HG03060 (cell line): ENCODE measurements around the gene FXYD3.

Experiments
- ATAC-seq: cut with Tn5 transposase; IDR thresholded peaks from one replicate; pipeline ENCODE4 v1.9.1; 2021; ENCODE audit warnings: low read depth, moderate number of reproducible peaks; ENCODE audit not compliant: unreplicated experiment

FXYD3 gene

DNA sequence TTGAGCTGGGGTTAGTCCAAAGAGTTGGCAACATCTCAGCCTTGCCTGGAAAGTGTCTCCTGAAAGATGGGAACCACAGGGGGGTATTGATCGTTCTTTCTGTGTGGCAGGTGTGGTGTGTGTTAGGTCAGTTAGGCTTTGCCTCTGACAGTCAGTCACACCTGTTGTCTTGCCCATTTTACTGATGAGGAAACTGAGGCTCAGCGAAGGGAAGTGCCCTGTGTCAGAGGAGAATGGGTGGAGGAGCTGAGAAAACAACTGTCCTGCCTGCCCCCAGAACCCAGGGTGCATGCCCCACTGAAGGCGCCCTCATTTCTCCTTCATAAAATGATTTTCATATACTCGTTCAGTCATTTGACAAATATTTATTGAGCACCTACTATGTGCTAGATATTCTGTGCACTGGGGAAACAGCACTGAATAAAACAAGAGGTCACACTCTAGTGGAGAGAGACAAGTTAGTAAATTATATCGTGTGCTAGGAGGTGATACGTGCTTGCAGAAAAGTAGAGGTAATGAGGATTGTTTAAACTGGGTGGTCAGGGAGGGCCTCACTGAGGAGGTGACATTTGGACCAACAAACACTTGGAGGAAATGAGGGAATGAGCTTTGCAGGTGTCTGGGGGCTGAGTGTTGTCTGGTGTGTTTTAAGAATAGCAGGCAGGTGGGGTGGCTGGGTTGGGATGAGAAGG is 40.5 kb downstream of the FXYD3 start:
- no peak for ATAC-seq

DNA sequence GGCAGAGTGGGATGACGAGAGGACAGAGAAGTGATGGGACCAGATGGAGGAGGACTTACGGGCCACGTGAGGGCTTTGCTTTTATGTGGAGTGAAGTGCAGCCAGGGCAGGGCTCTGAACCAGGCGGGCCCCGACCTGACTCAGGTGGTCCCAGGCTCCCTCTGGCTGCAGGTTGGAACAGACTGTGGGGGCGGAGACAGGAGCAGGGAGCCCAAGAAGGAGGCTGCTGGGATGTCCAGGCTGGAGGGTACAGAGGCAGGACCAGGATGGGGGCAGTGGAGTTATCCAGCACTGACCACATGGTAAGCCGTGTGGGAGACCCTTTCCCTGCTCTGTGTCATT is 41.0 kb downstream of the FXYD3 start:
- ATAC-seq = no peak

DNA sequence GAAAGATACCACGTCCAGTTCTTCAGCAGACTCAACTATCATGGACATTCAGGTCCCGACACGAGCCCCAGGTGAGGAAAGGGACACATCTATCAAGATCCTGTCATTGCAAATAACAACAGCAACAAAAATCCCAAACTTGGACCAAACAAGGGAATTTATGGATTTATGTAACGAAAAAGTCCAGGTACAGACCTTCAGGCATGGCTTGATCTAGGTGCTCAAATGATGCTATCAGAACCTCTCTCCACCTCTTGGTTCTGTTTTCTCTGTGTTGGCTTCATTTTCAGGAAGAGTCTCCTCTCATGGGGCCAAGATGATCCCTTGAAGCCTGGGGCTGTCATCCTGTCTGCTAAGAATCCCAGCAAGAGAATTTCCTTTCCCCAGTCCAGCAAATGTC is 41.8 kb downstream of the FXYD3 start:
- no peak for ATAC-seq

DNA sequence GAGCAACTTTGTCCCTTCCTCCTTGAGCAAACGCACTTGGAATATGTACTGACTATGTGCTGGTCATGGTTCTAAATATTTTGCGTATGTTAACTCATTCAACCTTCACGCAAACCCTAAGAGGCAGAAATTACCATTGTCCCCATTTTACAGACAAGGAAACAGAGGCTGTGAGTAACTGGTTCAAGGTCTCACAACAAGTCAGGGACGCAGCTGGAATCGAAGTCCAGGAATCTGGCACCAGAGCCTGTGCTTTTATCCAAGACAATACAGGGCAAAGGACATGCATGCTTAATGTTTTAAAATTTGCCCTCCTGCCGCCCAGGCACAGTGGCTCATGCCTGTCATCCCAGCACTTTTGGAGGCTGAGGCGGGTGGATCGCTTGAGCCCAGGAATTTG is 44.0 kb downstream of the FXYD3 start:
- ATAC-seq = no peak

DNA sequence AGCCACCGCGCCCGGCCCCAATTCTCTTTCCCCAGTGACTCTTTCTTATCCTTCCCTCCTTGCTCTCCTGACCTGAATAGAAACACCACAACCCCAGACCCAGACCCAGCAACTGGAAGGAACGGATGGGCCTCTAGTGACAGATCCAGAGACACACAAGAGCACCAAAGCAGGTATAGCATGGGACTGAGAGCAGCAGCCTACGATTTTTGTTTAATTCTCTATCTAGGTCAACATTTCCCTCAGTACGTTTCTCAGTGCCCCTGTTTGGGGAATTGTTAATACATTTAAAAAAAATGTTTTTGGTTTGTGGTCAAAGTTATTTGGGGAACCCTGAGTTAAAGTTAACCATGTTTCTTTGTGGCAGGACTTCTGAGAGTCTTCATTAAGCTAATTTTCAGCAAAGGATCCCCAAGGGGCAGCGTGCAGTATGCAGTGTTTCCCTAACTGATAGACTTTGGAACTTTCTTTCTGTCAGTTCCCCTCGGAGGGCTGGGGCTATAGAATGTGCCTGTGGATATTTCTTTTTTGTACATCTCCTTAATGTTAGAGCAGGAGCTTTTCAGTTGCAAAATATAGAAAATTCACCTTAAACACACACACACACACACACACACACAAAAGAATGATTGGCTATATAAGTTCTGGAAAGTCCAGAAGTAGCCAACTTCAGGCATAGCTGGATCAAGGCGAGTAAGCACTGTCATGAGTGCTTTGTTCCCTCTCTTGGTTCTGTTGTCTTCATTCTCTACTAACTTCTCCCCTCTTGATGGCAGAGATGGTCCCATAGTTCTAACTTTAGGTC is 45.2 kb downstream of the FXYD3 start:
- no peak for ATAC-seq

DNA sequence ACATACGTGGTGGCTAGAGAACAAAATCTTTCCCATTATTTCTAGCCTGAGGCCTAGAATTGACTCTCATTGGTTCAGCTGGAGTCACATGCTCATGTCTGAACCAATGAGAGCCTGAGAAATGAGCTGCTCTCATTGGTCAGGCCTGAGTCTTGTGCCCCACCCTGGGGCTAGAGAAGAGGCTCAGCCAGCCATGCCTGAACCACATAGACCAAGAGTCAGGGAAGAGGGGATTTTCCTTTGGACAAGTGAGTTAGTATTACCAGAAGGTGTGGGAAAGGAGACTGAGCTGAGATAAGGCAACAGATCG is 45.8 kb downstream of the FXYD3 start:
- ATAC-seq = no peak

DNA sequence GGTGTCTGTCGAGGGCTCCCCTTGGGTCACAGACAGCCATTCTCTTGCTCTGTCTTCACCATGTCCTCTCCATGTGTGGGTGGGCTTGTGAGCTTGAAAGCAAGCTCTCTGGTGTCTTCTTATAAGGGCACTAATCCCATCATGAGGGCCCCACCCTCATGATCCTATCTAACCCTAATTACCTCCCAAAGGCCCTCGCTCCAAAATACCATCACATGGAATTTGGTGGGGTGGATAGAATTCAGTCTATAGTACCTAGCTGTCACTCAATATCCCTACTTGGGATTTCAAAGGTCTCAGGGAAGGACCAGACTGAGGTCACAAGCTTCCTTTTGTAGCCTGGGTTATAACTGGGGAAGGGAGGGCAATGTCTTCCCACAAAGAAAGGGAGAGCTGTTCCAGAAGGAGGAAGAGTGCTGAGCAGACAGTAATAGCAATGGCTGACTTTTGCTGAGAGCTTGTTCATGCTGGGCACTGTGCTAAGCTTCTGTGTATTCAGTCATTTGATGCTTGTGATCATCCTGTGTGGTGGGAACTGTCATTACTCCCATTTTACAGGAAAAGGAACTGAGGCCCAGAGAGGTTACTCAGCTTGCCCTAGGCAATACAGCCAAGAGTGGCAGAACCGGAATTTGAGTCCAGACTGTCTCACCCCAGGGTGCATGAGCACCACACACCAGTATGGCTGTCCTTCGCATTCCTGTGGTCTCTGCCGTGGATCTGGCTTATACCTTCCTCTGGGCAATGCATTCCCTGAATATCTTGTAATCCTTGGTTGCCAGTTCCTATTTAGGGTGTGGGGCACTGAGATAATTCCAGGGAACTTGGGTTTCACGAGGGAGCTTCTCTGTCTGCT is 47.1 kb downstream of the FXYD3 start:
- no peak for ATAC-seq

DNA sequence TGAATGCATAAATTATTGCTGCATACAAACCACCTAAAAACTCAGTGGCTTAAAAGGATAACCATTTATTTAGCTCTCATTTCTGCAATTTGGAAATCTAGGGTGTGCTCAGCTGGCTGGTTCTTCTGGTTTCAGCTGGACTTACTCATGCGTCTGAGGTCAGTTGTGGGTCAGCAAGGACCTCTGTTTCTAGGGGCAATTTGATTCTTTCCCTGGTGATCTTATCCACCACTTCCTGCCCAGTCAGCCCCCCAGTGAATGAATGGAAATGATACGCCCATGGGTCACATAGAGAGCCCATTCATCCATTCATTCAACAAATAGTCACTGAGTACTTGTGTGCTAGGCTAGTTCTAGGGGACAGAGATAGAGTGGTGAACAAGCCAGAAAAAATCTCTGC is 48.8 kb downstream of the FXYD3 start:
- no peak for ATAC-seq

DNA sequence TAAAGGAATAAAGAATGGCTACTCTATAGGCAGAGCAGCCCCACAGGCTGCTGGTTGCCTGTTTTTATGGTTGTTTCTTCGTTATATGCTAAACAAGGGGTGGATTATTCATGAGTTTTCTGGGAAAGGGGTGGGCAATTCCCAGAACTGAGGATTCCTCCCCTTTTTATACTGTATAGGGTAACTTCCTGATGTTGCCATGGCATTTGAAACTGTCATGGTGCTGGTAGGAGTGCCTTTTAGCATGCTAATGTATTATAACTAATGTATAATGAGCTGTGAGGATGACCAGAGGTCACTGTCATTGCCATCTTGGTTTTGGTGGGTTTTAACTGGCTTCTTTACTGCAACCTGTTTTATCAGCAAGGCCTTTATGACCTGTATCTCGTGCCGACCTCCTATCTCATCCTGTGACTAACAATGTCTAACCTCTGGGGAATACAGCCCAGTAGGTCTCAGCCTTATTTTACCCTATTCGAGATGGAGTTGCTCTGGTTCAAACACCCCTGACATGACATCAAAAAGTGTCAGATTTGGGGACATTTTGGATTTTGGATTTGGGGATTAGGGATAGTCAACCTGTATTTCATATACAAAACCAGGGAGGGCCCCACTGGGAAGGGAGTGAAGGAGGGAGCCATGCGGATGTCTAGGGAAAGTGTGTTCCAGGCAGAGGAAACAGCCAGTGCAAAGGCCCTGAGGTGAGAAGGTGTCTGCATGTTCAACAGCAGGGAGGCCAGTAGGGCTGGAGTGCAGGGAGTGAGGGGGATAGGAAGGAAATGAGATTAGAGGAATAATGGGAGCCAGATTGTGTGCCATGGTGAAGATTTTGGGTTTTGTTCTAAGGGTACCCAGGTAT is 49.8 kb downstream of the FXYD3 start:
- ATAC-seq = no peak

DNA sequence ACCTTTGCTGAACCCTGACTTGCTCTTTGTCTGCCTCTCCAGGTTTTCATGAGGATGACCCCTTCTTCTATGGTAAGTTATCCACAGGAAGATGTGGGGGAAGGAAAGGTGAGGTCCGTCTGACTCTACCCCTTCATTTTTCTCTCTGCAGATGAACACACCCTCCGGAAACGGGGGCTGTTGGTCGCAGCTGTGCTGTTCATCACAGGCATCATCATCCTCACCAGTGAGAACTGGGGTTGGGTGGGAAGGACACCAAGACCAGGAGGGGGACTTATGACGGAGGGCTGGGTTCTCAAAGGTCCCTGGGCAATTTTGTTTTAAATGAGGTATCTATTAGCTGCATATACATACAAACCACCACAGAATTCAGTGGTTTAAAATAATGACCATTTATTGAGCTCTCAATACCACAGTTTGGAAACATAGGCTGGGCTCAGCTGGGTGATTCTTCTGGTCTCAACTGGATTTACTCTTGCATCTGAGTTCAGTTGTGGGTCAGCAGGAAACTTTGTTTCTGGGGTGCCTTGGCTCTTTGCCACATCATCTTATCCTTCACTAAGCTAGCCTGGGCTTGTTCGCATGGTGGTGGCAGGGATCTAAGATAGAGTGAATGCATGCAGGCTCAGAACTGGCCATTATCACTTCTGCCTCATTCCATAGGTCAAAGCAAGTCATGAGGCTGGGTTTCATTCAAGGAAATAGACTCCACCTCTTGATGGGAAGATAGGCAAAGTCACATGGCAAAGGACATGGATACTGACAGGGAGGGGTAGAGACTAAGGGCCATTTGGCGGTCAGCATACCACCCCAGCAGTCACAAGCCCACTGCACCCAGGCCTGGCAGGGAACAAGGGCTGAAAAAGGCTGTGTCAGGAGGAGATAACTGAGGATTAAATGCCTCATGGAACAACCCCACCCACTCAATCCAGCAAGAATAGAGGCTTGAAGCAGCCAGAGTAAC is 50.8 kb downstream of the FXYD3 start:
- no peak for ATAC-seq

DNA sequence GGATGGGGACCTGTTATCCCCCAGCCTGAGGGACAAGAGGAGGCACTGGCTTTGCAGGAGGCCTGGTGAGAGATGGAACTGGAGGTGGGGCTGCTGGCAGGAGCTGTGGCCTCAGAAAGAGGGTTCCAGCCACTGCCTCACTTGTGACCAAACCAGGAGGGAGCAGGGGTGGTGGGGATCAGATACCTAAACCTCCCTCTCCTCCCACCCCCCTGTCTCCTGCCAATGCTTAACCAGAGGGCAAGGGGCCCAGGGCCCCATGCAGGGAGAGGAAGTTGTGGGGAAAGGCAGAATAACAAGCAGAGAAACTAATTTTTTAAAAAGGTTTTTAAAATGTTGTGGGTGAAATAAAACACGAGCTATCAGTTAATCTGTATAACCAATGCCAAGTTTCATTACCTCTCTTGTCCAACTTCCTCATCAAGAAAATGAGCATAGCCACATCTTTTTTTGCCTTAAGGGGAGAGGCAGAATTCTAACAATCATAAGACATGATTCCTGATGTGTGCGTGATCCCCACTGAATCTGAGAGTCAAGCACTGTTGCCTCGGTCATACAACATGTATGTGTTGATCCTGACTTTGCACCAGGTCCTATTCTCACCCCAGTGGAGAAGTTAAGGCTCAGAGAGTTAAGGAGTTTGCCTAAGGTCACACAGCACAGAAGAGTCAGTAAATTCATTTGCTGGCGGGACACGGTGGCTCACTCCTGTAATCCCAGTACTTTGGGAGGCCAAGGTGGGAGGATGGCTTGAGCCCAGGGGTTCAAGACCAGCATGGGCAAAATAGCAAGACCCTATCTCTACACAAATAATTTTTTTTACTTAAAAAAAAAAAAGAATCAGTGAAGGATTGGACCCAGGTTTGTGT is 51.9 kb downstream of the FXYD3 start:
- no peak for ATAC-seq

DNA sequence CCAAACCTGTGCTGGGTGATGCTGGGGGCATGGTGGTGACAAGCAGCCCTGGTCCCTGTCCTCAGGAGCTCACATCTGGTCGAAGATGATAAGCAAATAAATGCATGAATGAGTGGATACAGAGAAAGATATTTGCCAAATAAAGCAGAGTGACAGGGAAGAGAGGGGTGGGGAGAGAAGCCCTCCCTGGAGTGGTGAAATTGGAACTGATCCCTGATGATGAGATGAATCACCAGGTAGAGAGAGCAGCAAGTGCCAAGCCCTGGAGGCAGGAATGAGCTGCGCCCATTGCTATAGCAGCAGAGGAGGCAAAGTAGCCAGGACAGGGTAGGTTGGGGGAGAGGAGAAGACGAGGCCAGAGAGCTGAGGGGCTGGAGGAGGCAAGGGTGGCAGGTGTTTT is 52.6 kb downstream of the FXYD3 start:
- no peak for ATAC-seq

DNA sequence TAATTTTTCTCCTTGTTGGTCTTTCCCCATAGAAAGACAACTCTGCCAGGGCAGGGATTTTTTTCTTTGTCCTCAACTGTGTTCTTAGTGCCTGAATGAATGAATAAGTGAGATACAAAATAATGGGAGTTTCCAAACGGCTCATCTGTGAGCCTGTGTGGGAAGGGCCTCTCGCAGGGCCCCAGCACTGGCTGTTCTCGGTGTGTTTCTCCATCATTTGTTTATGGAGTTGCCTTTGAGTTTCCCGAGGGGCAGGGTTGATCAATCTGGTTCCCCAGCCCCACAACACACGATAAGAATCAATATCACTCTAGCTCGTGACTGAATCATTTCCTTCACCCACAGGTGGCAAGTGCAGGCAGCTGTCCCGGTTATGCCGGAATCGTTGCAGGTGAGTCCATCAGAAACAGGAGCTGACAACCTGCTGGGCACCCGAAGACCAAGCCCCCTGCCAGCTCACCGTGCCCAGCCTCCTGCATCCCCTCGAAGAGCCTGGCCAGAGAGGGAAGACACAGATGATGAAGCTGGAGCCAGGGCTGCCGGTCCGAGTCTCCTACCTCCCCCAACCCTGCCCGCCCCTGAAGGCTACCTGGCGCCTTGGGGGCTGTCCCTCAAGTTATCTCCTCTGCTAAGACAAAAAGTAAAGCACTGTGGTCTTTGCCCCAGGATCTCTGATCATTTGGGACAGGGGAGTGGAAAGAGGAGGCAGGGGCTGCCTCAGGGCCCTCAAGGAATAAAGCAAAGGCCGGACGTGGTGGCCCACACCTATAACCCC is 53.8 kb downstream of the FXYD3 start:
- ATAC-seq = no peak

DNA sequence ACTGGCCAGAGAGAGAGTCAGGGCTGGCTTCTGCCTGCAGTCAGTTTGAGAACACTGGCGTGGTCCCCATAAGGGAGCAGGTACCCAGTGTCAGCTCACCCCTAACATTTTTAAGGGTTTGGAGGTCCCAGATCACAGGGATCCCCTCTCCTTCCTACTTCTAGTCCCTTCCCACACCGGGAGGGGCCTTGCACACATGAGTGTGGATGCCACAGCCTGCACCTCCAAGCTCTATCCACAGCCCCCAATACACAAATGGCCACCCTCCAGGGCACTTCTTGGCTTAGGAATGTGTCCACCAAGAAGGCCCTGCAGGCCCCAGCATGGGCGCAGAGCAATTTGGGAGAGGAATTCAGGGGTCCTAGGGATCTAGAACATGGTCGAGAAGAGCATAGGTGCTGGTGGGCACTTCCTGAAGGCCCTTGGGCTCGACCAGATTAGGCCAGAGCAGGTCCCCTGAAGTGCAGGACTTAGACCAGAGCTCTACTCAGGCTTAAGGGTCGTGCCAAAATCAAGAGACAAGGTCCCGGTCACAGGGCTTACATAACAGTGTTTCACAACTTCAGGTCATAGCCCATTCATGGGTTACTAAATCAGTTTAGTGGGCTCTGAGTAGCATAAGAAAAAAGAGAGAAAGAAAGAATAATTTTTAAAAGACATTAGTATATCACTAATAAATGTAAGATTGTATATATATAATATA is 54.9 kb downstream of the FXYD3 start:
- no peak for ATAC-seq

DNA sequence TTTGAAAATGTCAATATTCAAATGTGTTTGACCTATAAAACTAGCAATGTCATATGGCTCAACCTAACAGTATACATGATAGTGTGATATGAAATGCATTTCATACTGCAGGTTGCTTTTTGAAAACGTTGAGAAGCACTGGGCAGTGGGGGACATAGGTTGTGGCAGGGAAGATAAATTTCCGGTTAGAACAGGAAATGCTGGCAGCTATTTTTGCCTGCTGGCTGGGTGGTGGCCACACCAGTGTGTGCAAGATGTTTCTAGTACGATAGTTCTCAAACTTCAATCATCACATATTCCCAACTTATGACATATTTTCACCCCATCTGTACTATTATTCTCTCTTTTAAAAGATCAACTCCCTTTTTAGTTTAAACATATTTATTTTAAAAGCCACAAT is 56.1 kb downstream of the FXYD3 start:
- no peak for ATAC-seq
